NCI-H1092 treated with DMSO at 0.1 percent for 48 hours (cell line): ENCODE results near the gene PSORS1C2.

Experiments
- DNase-seq: peaks from one replicate; lab custom pipeline; 2025; lab: John Stamatoyannopoulos, UW

The PSORS1C2 gene

DNA sequence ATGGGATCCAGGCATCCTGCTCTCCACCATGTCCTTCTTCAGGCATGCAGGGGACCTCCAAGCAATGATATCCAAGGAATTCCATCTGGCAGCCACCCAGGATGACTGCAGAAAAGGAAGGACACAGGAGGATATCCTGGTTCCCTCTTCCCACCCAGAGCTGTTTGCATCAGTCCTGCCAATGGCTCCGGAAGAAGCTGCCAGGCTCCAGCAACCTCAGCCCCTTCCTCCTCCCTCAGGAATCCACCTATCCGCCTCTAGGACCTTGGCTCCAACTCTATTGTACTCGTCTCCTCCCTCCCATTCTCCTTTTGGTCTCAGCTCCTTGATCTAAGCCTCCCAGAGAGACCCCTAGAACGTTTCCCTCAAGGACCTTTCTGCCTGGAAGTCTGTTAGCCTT is 733 bp upstream of the PSORS1C2 start:
- no peak for DNase-seq

DNA sequence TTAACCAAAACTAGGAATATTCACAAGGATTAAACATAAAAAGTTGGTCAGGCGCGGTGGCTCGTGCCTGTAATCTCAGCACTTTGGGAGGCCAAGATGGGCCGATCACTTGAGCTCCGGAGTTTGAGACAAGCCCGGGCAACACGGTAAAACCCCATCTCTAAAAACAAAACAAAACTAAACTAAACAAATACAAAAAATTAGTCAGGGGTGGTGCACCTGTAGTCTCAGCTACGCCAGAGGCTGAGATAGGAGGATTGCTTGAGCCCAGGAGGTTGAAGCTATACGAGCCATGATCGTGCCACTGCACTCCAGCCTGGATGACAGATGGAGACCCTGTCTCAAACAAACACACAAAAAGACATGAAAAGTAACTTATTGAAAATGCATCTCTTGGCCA is 3.2 kb downstream of the PSORS1C2 start:
- no peak for DNase-seq

DNA sequence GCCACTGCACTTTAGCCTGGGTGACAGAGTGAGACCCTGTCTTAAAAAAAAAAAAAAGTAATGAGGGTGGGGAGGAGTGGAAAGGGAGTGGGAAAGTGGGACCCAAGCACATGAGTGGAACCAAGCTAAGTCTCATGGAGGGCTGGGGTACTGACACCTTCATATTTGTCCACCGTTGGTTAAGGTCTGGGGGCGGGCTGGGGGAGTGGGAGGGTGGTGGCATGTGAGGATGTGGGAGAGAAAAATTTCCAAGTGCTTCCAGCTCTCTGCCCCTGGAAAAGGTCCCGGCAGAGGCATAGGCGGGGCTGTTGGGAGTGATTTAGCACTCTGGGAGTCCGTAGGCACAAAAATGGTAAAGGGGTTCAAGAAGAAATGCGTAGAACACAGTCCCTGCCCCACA is 6.1 kb downstream of the PSORS1C2 start:
- no peak for DNase-seq

DNA sequence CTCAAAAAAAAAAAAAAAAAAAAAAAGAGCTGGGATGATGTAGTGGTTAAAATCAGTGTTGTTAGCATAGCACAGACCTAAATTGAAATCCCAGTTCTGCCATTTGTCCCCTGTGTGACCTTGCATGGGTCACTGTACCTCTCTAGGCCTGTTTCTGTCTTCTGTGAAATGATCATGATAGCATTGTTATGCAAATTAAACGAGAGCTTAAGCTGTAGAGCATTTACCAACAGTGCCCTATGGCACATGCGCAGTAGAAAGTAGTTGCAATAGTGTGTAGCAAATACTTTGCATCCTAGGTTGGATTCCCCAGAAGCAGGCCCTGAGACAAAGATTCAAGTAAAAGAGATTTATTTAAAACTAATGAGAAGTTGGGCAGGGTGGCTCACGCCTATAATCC is 7.3 kb downstream of the PSORS1C2 start:
- no peak for DNase-seq

DNA sequence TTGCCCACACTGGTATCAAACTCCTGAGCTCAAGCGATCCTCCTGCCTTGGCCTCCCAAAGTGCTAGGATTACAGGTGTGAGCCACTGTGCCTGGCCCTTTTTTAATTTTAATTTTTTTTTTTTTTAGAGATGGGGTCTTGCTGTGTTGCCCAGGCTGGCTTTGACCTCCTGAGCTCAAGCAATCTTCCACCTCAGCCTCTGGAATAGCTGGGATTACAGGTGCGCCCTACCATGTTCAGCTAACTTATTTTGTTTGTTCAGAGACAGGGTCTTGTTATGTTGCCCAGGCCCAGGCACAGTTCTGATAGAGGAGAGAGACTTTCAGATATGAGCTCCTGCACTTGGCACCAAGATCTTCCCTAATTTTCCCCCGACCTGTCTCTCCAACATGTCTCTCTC is 8.1 kb downstream of the PSORS1C2 start:
- no peak for DNase-seq

DNA sequence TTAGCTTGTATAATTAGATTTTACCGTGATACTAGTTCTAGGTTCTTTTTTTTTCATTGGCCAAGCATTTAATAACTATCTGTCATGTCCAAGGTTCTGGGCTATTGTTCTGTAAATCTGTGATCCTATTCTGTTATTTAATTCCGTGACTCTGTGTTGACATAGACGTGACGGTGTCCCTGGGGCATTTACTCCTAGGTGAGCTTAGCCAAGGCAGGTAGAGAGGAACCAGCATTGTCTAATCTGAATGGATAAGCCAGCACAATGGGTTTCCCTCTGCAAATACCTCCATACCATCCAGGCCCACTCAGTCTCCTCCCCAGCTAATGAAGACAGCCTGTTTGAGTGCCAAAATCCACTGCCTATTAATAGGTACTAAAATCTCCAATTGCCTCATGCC is 9.7 kb downstream of the PSORS1C2 start:
- DNase-seq: no peak

DNA sequence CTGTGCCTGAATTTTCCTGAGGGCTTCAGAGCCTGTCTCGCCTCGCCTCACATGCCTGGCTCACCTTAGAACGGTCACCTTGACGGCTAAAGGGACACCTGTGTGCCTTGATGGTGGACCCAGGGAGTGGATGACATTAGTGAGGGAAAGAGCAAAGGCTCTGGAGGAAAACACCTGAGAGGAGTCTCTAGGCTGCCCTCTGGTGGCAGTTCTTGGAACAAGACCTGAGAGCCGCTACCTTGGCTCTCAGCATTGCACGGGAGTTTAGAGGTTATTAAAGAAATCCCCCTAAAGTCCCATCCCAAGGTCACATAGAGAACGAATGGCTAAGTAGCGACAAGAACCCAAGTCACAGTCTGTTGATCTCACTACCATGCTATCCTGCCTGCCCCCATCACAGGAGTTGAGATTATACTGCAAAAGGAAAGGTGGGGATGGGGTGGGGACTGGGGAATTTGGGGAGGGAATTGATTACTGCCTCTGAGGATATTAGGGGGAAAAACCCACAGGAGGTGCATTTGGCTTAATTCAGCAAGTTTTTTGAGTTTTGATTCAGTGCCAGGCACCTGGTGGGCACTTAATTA is 10.7 kb downstream of the PSORS1C2 start:
- peak; percentile 2 for DNase-seq

DNA sequence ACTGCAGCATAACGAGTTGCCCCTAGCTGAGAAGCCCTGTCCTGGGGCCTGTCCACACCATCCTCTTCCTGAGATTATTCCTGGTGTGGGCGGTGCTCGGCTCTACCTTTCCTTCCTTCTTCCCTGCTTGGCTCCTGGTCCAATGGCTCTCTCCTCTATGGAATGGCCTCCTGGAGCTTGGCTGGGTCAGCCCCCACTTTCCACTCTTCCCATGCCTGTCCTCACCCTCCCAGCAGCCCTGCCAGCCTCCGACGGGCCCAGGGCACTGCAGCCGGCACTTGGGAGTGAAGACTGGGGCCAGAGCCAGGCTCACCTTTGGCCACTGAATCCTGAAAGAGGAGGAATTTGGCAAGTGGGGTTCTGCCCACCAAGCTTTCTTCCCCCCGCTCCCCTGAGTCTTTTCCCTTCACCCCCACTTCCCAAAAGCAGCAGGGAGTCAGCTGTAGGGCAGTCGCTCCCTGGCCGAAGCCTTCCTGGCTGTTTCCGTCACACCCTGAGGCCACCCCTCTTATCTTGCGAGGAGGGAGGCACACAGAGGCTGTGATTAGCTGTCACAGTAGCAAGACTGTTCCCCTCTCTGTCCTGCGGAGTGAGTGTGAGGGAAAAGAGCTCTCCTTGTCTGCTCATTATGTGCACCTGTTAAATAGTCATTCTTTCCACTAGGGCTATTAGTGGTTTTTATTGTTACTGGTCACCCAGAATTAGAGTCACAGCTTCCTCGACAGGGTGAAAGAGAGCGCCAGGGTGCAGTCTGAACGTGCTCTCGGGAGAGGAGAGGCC is 12.3 kb downstream of the PSORS1C2 start:
- DNase-seq: no peak

DNA sequence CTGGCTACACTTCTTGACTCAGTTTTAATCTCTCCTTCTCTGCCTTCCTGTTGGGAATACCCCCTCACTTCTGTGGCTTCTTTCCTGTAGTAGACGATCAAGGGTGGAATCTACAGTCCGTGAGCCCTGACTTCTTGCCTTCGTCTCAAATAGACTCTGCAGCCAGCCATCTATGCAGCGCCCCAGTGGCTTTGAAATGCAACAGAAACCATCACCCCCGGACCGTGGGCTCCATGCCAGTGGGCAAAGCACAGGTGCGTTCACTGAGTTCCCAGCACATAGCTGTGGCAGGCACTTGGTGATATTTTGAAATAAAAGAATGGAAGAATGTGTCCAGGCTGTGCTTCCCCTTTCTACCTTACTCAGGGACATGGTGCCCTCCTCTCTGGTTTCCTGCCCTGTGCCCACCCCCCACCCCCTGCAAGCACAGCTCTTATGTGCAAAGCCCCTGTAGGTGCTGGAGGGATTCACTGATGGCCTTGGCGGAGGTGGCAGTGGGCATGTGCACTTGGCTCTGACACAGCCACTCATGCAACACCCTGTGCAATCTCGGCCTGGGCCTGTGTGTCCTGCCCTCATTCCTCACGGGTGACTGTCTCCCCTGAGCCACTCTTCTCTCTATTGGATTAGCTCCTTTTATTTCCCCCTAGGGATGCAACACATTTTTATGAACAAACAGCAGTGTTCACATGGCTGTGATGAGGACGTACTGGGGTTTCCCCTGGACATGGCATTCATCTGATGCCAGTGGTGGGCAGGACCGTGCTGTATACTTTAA is 13.1 kb downstream of the PSORS1C2 start:
- no peak for DNase-seq

DNA sequence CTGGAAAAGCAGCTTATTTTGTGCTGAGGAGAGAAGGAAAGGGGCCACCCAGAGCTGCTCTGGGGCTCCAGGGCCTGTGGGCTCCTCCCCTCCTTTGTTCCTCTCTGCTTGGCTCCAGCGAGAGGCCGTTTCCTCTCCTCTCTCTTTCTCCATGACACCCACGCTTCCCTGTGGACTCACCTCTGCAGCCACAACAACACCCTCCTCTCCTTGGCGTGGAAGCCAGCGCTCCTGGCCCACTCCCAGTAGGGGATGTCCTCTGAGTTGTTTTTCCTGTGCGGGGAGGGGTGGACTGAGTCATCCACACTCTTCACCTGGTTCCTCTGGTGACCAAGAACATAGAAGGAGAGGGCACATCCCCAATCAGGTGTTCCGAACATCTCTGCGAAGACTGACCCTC is 13.7 kb downstream of the PSORS1C2 start:
- DNase-seq: no peak

DNA sequence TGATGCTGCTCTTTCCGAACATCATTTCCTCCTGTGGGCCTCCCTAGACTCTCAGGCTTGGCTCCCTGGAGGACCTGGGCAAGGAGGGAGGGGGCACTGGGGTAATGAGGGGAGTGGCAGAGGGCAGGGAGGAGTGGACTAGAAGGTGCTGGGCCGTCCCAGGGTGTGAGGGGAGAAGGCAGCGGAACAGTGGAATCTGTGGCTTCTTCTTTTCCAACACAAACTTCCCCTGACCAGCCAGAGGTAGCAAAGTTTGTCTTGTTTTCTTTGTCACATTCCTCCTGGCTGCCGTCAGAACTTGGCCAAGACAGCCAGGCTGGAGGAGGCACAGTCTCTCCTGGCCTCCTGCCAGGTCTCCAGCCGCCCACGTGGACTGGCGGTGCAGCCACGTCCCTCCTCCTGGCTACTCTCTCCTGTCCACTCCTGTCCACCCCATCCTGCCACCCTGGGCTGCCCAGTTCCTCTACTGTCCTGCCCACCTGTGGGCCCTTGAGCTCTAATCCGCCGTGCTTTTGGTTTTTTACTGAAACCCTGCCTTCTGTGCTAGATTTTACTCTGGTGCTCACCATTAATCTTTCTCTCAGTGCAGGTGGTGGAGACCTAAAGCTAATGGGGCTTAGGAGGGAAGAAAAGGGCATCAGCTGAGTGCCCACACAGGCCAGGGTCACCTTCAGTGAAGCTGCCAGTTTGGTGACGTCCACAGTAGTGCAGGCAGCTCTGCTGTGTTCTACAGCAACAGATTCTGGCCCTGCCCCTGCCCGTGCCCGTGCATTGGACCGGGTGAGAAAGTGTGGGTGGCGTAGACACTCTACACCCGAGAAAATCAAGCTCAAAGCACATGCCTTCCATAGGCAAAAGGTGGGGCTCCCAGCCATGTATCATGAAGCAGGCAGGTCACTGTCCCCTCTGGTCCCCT is 15.8 kb downstream of the PSORS1C2 start:
- no peak for DNase-seq

DNA sequence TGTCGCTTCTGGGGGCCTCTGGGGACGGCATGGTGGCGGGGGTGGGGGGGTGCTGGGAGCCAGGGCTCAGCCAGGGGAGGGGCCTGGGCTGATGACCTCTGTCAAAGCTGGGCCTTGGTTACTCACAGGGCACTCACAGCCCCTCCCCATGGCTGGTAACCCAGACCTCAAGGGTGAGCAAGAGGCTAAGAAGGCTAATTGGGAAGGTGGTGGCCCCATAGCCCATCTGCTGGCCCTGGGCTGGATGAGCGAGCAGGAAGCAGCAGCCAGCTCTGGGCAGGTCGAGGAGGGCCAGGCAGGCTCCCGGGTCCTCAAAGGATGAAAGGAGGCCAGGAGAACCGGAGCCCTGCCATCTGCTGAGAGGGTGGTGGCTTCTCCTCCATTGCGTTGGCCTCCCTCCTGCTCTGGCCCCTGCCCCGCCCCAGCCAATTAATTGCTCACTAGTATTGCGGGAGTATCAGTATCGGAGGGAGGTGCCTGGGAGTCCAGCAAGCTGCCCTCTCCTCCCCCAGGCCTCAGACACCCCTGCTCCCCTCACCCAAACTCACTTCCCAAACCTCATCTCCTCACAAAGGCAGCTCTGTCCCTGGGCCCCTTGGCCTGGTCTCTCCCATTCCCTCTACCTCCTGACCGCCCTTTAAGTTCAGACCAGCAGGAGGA is 17.6 kb downstream of the PSORS1C2 start:
- DNase-seq: no peak

DNA sequence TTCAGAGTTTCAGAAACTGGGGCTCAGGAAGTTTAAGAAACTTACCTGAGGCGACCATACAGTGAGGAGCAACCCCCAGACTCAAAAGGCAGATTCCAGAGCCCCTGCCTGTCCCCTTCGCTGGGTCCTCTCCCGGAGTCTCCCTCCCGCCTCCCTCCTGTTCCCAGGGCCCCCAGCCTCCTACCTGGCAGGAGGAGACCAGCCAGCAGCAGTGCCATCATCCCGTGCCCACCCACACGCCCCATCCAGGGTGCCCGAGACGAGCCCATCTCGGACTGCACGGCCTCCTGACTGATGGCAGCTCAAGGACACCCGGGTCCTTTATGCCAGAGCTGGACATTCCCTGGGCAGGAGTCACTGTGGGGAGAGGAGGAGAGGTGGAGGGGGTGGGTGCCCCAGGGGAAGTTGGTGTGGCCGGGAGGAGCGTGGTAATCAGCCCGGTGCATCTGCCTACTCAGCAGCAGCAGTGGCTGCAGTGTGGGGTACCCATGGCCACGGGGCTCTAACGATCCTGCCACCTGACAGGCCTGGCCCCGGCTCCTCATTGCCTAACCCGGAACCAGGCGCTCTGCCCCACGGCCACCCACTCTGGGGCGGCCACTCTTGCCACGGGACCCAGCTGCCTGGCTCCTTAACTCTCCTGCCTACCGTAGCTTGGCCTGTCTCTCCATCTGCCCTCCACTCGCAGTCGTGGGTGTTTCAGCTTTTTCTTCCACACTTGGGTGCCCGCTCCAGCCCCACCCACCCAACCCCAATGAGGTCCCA is 18.5 kb downstream of the PSORS1C2 start, which contains the start of gene CDSN:
CDSN (minus strand) TSS at position 296 of the 765 bp plus-strand sequence; CDS start at position 269, 27 bp downstream.
- no peak for DNase-seq

DNA sequence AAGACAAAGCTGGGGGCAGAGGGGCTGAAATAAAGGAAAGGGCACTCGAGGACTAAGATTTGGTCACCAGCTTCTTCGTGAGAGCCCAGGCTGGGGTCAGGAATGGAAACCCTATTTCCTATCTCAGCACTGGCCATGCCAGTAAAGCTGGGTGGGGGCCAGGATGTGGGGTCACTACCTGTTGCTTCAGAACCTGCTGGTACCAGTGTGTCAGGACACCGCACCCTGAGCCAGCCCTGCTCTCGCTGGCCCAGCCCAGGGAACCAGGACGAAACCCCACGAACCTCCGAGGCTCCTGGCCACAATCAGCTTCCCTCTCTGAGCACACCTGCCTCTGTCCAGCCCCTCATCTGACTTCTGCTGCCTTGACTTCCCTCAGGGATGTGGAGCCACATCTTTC is 20.7 kb downstream of the PSORS1C2 start:
- DNase-seq: no peak

DNA sequence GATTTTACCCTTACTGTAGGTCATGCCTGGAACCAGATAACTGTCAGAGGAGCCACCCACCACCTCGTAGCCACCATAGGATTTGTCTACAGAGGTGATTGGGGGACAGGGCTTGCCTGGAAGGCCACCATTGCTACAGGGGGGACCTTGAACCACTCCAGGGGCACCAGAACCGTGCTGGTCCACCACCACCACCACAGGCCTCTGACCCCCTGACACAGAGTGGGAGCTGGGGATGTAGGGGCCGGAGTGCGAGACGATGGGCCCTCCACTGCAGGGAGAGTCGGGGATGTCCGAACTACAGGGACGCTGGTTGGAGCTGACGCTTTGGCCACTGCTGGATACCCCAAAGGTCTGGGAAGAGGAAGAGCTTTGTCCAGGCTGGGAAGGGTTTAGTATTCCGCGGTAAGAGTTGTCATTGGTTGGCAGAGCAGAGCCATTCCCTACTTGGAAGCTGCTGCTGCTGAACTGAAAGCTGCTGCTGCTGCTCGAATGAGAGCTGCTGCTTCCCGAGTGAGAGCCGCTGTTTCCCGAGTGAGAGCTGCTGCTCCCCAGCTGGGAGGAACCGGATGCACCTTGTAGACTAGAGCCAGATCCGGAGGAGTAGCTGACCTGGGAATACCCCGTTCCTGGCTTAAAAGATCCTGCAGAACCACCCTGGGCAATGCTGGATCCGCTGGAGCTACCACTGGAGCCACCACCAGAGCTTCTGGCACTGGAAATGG is 22.0 kb downstream of the PSORS1C2 start:
- no peak for DNase-seq

DNA sequence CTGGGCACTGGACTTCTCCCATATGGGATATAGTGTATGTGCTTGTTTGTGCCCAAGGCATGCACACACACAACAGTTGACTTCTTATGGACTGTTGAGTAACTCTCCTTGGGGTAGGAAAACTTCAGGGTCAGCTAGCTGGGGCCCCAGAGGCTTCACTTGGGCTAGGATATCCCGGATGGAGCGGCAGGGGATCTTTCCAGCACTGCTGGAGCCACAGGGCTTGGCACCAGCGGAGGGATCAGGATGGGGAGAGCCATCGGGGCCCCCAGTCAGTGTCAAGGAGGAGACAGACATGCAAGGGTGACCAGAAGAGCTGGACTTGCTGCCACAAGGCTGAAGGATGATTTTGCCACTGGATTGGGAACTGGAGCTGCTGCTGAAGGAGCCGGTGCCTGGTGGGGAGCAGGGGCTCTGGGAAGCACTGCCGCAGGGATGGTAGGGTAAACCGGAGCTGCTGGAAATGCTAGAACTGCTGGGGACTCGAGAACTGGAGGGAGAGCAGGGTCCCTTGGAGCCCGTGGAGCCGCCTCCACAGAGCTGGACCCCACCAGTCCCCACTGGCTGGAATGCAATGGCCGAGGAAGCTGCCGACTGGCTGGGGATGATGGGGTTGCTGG is 22.8 kb downstream of the PSORS1C2 start:
- no peak for DNase-seq

DNA sequence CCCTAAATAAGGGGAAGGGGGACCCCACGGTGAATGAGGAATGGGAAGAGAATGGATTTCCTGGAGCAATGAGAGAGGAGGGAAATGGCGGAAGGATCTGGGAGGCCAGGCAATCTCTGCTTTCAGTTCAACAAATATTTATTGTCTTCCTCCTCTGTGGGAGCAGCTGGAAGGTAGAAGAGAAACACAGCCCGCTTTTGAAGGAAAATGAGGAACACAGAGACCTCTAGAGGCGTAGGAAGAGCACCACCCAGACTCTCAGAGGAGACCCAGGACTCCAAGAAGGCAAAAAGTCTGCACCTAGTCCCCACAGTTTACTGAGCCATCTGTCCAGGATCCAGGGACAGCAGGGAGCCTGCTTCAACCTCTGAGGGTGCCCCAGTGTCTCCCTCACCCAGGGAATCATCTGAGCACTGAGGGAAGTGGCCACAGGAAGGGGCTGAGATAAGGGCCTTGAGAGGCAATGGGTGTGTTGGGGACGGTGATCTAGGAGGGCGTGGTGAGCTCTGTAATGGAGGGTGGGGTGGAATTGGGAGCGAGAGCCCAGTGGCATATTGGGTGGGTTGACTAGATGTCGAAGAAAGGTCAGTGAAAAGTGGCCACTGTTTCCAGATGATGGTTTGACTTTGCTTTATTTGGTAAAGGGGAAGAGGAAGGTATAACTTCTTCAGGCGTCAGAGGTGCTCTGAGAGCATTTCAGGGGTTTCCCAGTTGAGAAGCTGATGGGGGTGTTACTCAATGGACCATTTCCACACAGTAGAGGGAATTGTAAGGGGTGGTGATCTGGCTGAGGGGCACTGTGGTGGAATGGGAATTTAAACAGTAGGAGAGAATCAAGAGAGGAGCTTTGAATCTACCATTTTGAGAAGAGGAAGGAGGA is 23.7 kb downstream of the PSORS1C2 start:
- DNase-seq: no peak

DNA sequence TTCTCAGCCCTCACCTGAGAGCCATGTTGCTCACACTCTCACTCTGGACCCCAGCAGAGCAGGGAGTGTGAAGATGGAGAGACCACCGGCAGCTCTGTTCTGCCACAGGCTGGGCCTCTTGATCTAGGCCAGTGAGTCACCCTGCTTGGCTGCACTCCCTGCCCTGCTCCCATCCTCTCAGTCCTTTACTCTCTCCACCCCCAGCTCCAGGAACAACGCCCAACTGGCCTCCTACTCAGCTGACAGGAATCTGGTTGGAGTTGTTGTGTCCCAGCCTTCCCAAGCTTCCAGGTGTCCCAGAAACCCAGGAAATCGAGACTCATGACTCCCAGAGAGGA is 24.4 kb downstream of the PSORS1C2 start, which contains the start of gene PSORS1C1:
PSORS1C1 (plus strand) TSS at position 260 of the 338 bp plus-strand sequence. CDS start 14,833 bp downstream, outside the sequence.
- DNase-seq: no peak
